Activated effector memory CD4-positive, alpha-beta T cell treated with Interleukin-2 at 50 U/mL for 16 hours (primary cell): ENCODE results near the gene TMEM237.

Experiments used
- DNase-seq: peaks from one replicate; pipeline ENCODE4 v3.0.0-alpha.2; 2020

Gene TMEM237

GRCh38 chr2:201642086-201642578, 1.2 kb downstream of the TMEM237 start:
- DNase-seq, result no peak

GRCh38 chr2:201639205-201639604, 4.1 kb downstream of the TMEM237 start:
- DNase-seq, result no peak

- DNase-seq, result no peak
Measured at GRCh38 chr2:201638326-201638725, 5.0 kb downstream of the TMEM237 start.

GRCh38 chr2:201633661-201634249, 9.5 kb downstream of the TMEM237 start:
- DNase-seq, result no peak

GRCh38 chr2:201631041-201631440, 12.3 kb downstream of the TMEM237 start:
- no peak for DNase-seq

GRCh38 chr2:201630577-201630976, 12.7 kb downstream of the TMEM237 start:
- no peak for DNase-seq

- DNase-seq, result no peak
Measured at GRCh38 chr2:201628545-201628944, 14.8 kb downstream of the TMEM237 start.

GRCh38 chr2:201622306-201622970, 20.9 kb downstream of the TMEM237 start:
- no peak for DNase-seq

- no peak for DNase-seq
Measured at GRCh38 chr2:201621293-201621999, 21.9 kb downstream of the TMEM237 start.

GRCh38 chr2:201618744-201619662, 24.3 kb downstream of the TMEM237 start:
- no peak for DNase-seq

- DNase-seq, result no peak
Measured at GRCh38 chr2:201608021-201608420, 35.3 kb downstream of the TMEM237 start.

- DNase-seq, result no peak
Measured at GRCh38 chr2:201607568-201607967, 35.7 kb downstream of the TMEM237 start.

GRCh38 chr2:201600906-201601305, 42.4 kb downstream of the TMEM237 start:
- DNase-seq, result no peak

GRCh38 chr2:201597397-201597796, 45.9 kb downstream of the TMEM237 start:
- DNase-seq, result no peak

GRCh38 chr2:201580486-201580885, 62.8 kb downstream of the TMEM237 start:
- no peak for DNase-seq

- DNase-seq, result no peak
Measured at GRCh38 chr2:201579536-201579935, 63.8 kb downstream of the TMEM237 start.

GRCh38 chr2:201575971-201576370, 67.3 kb downstream of the TMEM237 start:
- DNase-seq, result no peak

GRCh38 chr2:201574766-201575165, 68.5 kb downstream of the TMEM237 start:
- no peak for DNase-seq

- no peak for DNase-seq
Measured at GRCh38 chr2:201572846-201573508, 70.3 kb downstream of the TMEM237 start.
